ENCODE data around the gene NRG3. TPM values are rescaled to one million over a fixed set of nuclear protein-coding genes. Genes with fewer than 3 reads are reported as not detected.

NRG3 gene
- total RNA-seq, 1 donor from 2014 or later: 1.6 TPM

- no peak overlapping the region for H3K4me3 ChIP-seq
- no peaks in the 10 kb centered on the region for H3K4me1 ChIP-seq
- no peaks in the 10 kb centered on the region for H3K9me3 ChIP-seq
- no peaks in the 10 kb centered on the region for H3K27me3 ChIP-seq
- intact Hi-C loops (cut with DNase I): no loop called here
- no peak overlapping the region for H3K27ac ChIP-seq
- no peak for DNase-seq (ENCODE audit: low spot score in 2 of 2)
- TF ChIP-seq CTCF (IDR thresholded peaks at IDR 0.05): no peak
- H3K36me3 ChIP-seq: no peaks in the 10 kb centered on the region
These were observed 197.1 kb downstream of the NRG3 start for GRCh38 chr10:82072124-82072523.

- no peak overlapping the region for H3K27ac ChIP-seq
- no peaks in the 10 kb centered on the region for H3K9me3 ChIP-seq
- no peak for TF ChIP-seq CTCF (IDR thresholded peaks at IDR 0.05)
- no peaks in the 10 kb centered on the region for H3K27me3 ChIP-seq
- H3K36me3 ChIP-seq: no peaks in the 10 kb centered on the region
- intact Hi-C loops (cut with DNase I): no loop called here
- H3K4me1 ChIP-seq: no peaks in the 10 kb centered on the region
- no peak overlapping the region for H3K4me3 ChIP-seq
- DNase-seq (ENCODE audit: low spot score in 2 of 2): no peak
These were observed 200.6 kb downstream of the NRG3 start for GRCh38 chr10:82075605-82076004.

- intact Hi-C loops (cut with DNase I): no loop called here
- Histone ChIP-seq H3K27ac (no peak overlapping the region), H3K4me3 (no peak overlapping the region), H3K9me3 (no peaks in the 10 kb centered on the region), H3K27me3 (no peaks in the 10 kb centered on the region), H3K36me3 (no peaks in the 10 kb centered on the region), H3K4me1 (no peaks in the 10 kb centered on the region)
- TF ChIP-seq CTCF (IDR thresholded peaks at IDR 0.05): no peak
- no peak for DNase-seq (ENCODE audit: low spot score in 2 of 2)
These were observed 209.5 kb downstream of the NRG3 start for GRCh38 chr10:82084496-82084895.

- H3K4me3 ChIP-seq: no peak overlapping the region
- no peak overlapping the region for H3K27ac ChIP-seq
- H3K27me3 ChIP-seq: no peaks in the 10 kb centered on the region
- no peaks in the 10 kb centered on the region for H3K4me1 ChIP-seq
- DNase-seq (ENCODE audit: low spot score in 2 of 2): no peak
- no peaks in the 10 kb centered on the region for H3K36me3 ChIP-seq
- intact Hi-C loops (cut with DNase I): no loop called here
- H3K9me3 ChIP-seq: no peaks in the 10 kb centered on the region
- TF ChIP-seq CTCF (IDR thresholded peaks at IDR 0.05): no peak
These were observed 209.9 kb downstream of the NRG3 start for GRCh38 chr10:82084904-82085303.

- Histone ChIP-seq H3K27me3 (no peaks in the 10 kb centered on the region), H3K4me3 (no peak overlapping the region), H3K27ac (no peak overlapping the region), H3K36me3 (no peaks in the 10 kb centered on the region), H3K4me1 (no peaks in the 10 kb centered on the region), H3K9me3 (no peaks in the 10 kb centered on the region)
- intact Hi-C loops (cut with DNase I): no loop called here
- no peak for DNase-seq (ENCODE audit: low spot score in 2 of 2)
- no peak for TF ChIP-seq CTCF (IDR thresholded peaks at IDR 0.05)
These were observed 214.3 kb downstream of the NRG3 start for GRCh38 chr10:82089327-82089726.

- no peaks in the 10 kb centered on the region for H3K4me1 ChIP-seq
- H3K27me3 ChIP-seq: no peaks in the 10 kb centered on the region
- DNase-seq (ENCODE audit: low spot score in 2 of 2): no peak
- H3K4me3 ChIP-seq: no peak overlapping the region
- H3K36me3 ChIP-seq: no peaks in the 10 kb centered on the region
- TF ChIP-seq CTCF (IDR thresholded peaks at IDR 0.05): no peak
- intact Hi-C loops (cut with DNase I): no loop called here
- no peaks in the 10 kb centered on the region for H3K9me3 ChIP-seq
- no peak overlapping the region for H3K27ac ChIP-seq
These were observed 216.4 kb downstream of the NRG3 start for GRCh38 chr10:82091413-82091812.
